Body of pancreas (tissue), 4 donors: ENCODE measurements around the gene CHST9. TPM values are rescaled to one million over a fixed set of nuclear protein-coding genes. Genes with fewer than 3 reads are reported as not detected.

Experiments
- ATAC-seq: fragments of 150-250 bp; one replicate; pipeline ENCODE4 v1.9.1; 2016
- DNase-seq, 4 donors: peaks; one replicate each; pipeline ENCODE4 v3.0.0-alpha.2; 2019
- H3K27ac ChIP-seq, 4 donors: fragments of 200-600 bp; sonication (generic); 1 replicate in 3 of 4; 2 replicates in 1 of 4; pipeline versions ENCODE4 v1.5.1 to v1.6.1; 2016 to 2019; ENCODE audit warnings: mild to moderate bottlenecking in 1 of 4, mixed read lengths in 1 of 4, moderate library complexity in 1 of 4
- H3K27me3 ChIP-seq, 2 donors: fragments of 200-600 bp; sonication (generic); one replicate each; pipeline ENCODE4 v1.6.0; 2016; ENCODE audit warnings: mild to moderate bottlenecking in 1 of 2
- H3K36me3 ChIP-seq, 2 donors: fragments of 200-600 bp; sonication (generic); replicated peaks in 1 of 2; 2 replicates each; pipeline ENCODE4 v1.5.1; 2016; ENCODE audit warnings: low read depth in 2 of 2; ENCODE audit not compliant: insufficient read depth in 1 of 2
- H3K4me1 ChIP-seq: fragments of 200-600 bp; sonication (generic); one replicate; pipeline ENCODE4 v1.6.0; 2016
- H3K4me3 ChIP-seq, 2 donors: fragments of 200-600 bp; sonication (generic); 1 replicate in 1 of 2; 2 replicates in 1 of 2; pipeline ENCODE4 v1.5.1; 2016 to 2019
- H3K9me3 ChIP-seq, 3 donors: fragments of 200-600 bp; sonication (generic); 1 replicate in 2 of 3; 2 replicates in 1 of 3; pipeline ENCODE4 v1.5.1; 2016
- POLR2A ChIP-seq, 3 donors: fragments of 450-650 bp; IDR thresholded peaks; one replicate each; pipeline ENCODE4 v1.6.1; 2016; ENCODE audit warnings: antibody characterized with exemption in 3 of 3, mild to moderate bottlenecking in 2 of 3
- WGBS, 2 donors: methylation state at CpG; one replicate each; pipeline ENCODE4 v1.1.5; 2017; 5-methylcytosine and 5-hydroxymethylcytosine counted together
- intact Hi-C: fragments of 100-400 bp; cut with DNase I; formaldehyde crosslinking; loops from one replicate; pipeline ENCODE4 v1.15.1; 2023
- total RNA-seq, 2 donors: library from RNA; depleted of rRNA; stranded (reverse); fragments of >200 nt; gene quantifications; one replicate each; pipeline ENCODE4 v1.1.0, GENCODE V29; 2016
- TF ChIP-seq, protein P1 (sequence below), 7 experiments: fragments of 450-650 bp in 4 of 7; fragments of 200-600 bp in 3 of 7; sonication (generic) in 3 of 7; IDR thresholded peaks; one replicate each; pipeline ENCODE4 v1.5.1; 2016 to 2019; ENCODE audit warnings: antibody characterized with exemption in 7 of 7

The CHST9 gene
- total RNA-seq, 2 donors from 2014 or later: 4.3 to 6.7 TPM

DNA sequence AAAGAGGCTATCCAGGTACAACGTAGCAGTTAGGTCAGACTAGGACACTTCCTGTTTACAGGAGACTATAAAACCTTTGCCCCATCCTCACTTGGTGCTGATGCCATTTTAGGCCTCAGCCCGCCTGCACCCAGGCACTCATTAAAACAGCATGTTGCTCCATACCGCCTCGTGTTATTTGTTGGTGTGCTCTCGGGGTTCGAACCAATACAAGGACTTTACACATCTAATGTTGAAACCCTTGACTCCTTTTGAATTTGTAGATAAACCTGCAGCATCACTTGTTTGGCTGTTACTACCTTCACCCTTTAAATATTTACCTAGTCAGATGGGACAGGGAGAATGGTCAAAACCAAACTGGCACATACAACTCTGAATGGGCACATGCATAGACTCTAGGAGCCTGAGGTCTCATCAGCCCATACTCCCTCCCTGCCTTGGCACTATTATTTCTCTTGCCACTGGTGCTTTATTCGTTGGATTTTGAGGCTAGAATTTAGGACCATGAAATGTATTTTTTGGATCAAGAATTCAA lies 40.9 kb upstream of the CHST9 start:
- Histone ChIP-seq H3K27me3 (no peaks in the 10 kb centered on the region), H3K4me3 (no peak overlapping the region), H3K36me3 (no peaks in the 10 kb centered on the region), H3K9me3 (no peaks in the 10 kb centered on the region), H3K27ac (peak overlapping the region in 1 of 4 donors; percentile 42), H3K4me1 (no peaks in the 10 kb centered on the region)
- 80 to 86% methylated on average over 7 of the region's 7 CpGs for WGBS, 2 donors
- ATAC-seq: no peak
- no peak for DNase-seq
- intact Hi-C loops: no loop called here
- TF ChIP-seq, protein P1, sequence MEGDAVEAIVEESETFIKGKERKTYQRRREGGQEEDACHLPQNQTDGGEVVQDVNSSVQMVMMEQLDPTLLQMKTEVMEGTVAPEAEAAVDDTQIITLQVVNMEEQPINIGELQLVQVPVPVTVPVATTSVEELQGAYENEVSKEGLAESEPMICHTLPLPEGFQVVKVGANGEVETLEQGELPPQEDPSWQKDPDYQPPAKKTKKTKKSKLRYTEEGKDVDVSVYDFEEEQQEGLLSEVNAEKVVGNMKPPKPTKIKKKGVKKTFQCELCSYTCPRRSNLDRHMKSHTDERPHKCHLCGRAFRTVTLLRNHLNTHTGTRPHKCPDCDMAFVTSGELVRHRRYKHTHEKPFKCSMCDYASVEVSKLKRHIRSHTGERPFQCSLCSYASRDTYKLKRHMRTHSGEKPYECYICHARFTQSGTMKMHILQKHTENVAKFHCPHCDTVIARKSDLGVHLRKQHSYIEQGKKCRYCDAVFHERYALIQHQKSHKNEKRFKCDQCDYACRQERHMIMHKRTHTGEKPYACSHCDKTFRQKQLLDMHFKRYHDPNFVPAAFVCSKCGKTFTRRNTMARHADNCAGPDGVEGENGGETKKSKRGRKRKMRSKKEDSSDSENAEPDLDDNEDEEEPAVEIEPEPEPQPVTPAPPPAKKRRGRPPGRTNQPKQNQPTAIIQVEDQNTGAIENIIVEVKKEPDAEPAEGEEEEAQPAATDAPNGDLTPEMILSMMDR (IDR thresholded peaks at IDR 0.05): no peak
- no peak for TF ChIP-seq POLR2A (IDR thresholded peaks at IDR 0.05)

DNA sequence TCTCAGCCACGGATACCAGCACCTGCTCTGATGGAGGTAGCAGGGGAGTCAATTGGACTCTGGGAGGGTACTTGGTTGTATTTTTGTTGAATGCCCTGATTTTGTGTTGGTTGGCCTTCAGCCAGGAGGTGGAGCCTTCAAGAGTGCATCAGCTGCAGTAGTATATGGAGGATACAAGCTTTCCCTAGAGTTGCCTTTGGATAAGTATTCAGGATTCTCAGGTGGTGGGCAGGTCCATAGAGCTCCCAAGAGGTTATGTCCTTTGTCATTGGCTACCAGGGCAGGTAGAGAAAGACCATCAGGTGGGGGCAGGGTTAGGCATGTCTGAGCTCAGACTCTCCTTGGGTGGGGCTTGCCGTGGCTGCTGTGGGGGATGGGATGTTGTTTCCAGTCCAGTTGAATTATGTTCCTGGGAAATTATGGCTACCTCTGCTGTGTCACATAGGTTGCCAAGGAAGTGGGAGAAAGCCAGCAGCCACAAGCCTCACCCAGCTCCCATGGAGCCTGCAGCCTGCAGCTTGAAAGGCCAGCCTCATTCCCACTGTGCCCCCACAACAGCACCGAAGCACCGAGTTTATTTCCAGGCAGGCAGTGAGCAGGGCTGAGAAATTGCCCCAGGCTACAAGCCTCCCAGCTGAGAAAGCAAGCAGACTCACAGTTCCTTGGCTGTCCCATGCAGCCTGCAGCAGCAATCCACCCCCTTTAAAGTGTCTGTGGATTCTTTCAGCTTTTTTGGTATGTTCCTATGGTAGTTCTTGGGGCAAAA lies 38.6 kb upstream of the CHST9 start:
- no peak overlapping the region for H3K27ac ChIP-seq
- no peak overlapping the region for H3K4me3 ChIP-seq
- H3K4me1 ChIP-seq: no peaks in the 10 kb centered on the region
- DNase-seq (no peak), ATAC-seq (no peak)
- H3K9me3 ChIP-seq: no peaks in the 10 kb centered on the region
- no peaks in the 10 kb centered on the region for H3K27me3 ChIP-seq
- TF ChIP-seq, protein P1 (IDR thresholded peaks at IDR 0.05): no peak
- no peak for TF ChIP-seq POLR2A (IDR thresholded peaks at IDR 0.05)
- no peaks in the 10 kb centered on the region for H3K36me3 ChIP-seq
- 43 to 68% methylated on average over 3 to 4 of the region's 4 CpGs for WGBS, 2 donors
- intact Hi-C loops: no loop called here

DNA sequence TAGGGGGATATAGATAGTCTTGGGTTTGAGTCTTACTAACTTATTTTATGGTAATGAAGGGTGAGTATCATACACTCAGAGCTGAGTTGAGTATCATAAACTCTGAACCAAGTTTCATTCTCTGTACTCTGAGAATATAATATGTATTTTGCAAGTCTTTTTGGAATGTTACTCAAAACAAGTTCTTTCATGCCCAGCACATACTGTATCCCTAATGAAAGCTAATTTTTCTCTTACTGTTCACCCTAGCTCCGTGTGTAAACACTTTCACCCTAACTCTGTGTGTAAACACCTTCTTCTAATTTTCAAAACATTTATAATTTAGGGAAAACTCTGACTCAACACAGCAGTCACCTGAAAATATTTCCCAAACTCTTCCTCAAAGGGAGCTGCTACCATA lies 29.7 kb upstream of the CHST9 start:
- TF ChIP-seq, protein P1 (IDR thresholded peaks at IDR 0.05): no peak
- no peak for TF ChIP-seq POLR2A (IDR thresholded peaks at IDR 0.05)
- no peaks in the 10 kb centered on the region for H3K36me3 ChIP-seq
- no peaks in the 10 kb centered on the region for H3K9me3 ChIP-seq
- ATAC-seq (no peak), DNase-seq (no peak)
- no peak overlapping the region for H3K27ac ChIP-seq
- no peak overlapping the region for H3K4me3 ChIP-seq
- intact Hi-C loops: no loop called here
- H3K27me3 ChIP-seq: no peaks in the 10 kb centered on the region
- no peaks in the 10 kb centered on the region for H3K4me1 ChIP-seq
- WGBS, 2 donors: 19 to 34% methylated on average over 1 of the region's 1 CpG

DNA sequence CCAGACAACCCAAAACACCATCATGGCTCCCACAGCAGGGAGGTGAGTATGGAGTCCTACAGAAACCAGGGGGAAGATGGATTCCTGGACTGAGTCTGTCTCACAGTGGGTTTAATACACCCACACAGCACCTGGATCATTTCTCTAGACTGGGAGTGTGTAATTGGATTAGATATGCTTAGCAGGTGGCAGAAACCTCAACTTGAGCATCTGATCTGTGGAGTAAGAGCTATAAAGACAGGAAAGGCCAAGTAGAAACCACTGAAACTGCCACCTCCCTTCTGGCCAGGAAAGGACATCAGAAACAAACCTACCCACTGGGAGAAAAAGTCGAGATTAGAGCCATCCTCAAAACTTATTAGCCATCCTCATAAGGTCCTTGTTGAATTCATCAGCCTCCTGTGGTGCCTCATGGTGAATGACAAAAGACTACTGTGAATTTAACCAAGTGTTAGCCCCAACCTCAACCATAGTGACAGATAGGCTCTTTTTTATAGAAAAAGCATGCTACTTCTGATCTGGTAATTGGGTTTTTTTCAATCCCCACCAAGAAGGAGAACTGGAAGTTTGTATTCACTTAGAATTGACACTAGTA lies 28.1 kb upstream of the CHST9 start:
- no peaks in the 10 kb centered on the region for H3K27me3 ChIP-seq
- no peak for ATAC-seq
- no peaks in the 10 kb centered on the region for H3K36me3 ChIP-seq
- intact Hi-C loops: no loop called here
- 25 to 44% methylated on average over 1 of the region's 1 CpG for WGBS, 2 donors
- H3K9me3 ChIP-seq: no peaks in the 10 kb centered on the region
- no peak overlapping the region for H3K27ac ChIP-seq
- peaks cover 4% of the 10 kb centered on the region for H3K4me1 ChIP-seq
- DNase-seq: no peak
- no peak for TF ChIP-seq POLR2A (IDR thresholded peaks at IDR 0.05)
- TF ChIP-seq, protein P1 (IDR thresholded peaks at IDR 0.05): no peak
- no peak overlapping the region for H3K4me3 ChIP-seq
